HAP-1 (cell line): Measurements from ENCODE around the gene RABGAP1.

Experiments
- DNase-seq, 2 experiments: peaks; one replicate each; pipeline ENCODE4 v3.0.0-alpha.2; 2016 to 2020; ENCODE audit warnings: low spot score in 2 of 2
- H3K27me3 ChIP-seq: fragments of 250-450 bp; sonication (Bioruptor Pico); 2 replicates; pipeline ENCODE4 v1.5.1; 2020; ENCODE audit warnings: low read depth, mild to moderate bottlenecking, moderate library complexity
- H3K36me3 ChIP-seq: fragments of 250-450 bp; sonication (Bioruptor Pico); replicated peaks from 2 replicates; pipeline ENCODE4 v1.5.1; 2020; ENCODE audit warnings: mild to moderate bottlenecking
- H3K4me1 ChIP-seq: fragments of 250-450 bp; sonication (Bioruptor Pico); 2 replicates; pipeline ENCODE4 v1.5.1; 2020; ENCODE audit warnings: mild to moderate bottlenecking
- H3K4me3 ChIP-seq: fragments of 250-450 bp; sonication (Bioruptor Pico); 2 replicates; pipeline ENCODE4 v1.5.1; 2020; ENCODE audit warnings: mild to moderate bottlenecking, moderate library complexity
- H3K9me3 ChIP-seq: fragments of 250-450 bp; sonication (Bioruptor Pico); 2 replicates; pipeline ENCODE4 v1.5.1; 2020; ENCODE audit warnings: mild to moderate bottlenecking, moderate library complexity
- in situ Hi-C: fragments of 300-500 bp; cut with MboI; formaldehyde crosslinking; loops from 3 replicates; pipeline ENCODE4 v1.14.3; 2020; ENCODE audit warnings: low sequenced_read_pairs, inconsistent platforms, mixed read lengths

The RABGAP1 gene

GRCh38 chr9:123113185-123113584, 172.4 kb downstream of the RABGAP1 start:
- DNase-seq, result no peak
- H3K9me3 ChIP-seq, result no peaks in the 10 kb centered on the region
- H3K4me3 ChIP-seq, result no peak overlapping the region
- H3K27me3 ChIP-seq, result no peaks in the 10 kb centered on the region
- H3K36me3 ChIP-seq, result peaks cover 12% of the 10 kb centered on the region
- in situ Hi-C loops, result no loop called here
- H3K4me1 ChIP-seq, result no peaks in the 10 kb centered on the region

GRCh38 chr9:123115146-123115913, 174.5 kb downstream of the RABGAP1 start:
- no peaks in the 10 kb centered on the region for H3K36me3 ChIP-seq
- H3K27me3 ChIP-seq, result no peaks in the 10 kb centered on the region
- no peak overlapping the region for H3K4me3 ChIP-seq
- no peaks in the 10 kb centered on the region for H3K4me1 ChIP-seq
- in situ Hi-C loops, result no loop called here
- no peaks in the 10 kb centered on the region for H3K9me3 ChIP-seq
- DNase-seq, result no peak

GRCh38 chr9:123116036-123116435, 175.2 kb downstream of the RABGAP1 start:
- H3K36me3 ChIP-seq, result no peaks in the 10 kb centered on the region
- in situ Hi-C loops, result no loop called here
- H3K4me3 ChIP-seq, result no peak overlapping the region
- no peaks in the 10 kb centered on the region for H3K27me3 ChIP-seq
- no peaks in the 10 kb centered on the region for H3K4me1 ChIP-seq
- DNase-seq, result no peak
- H3K9me3 ChIP-seq, result no peaks in the 10 kb centered on the region

- H3K4me1 ChIP-seq, result peaks cover 6% of the 10 kb centered on the region
- H3K9me3 ChIP-seq, result no peaks in the 10 kb centered on the region
- no peak for DNase-seq
These were observed 178.7 kb downstream of the RABGAP1 start for GRCh38 chr9:123119566-123119965.

GRCh38 chr9:123120131-123120530, 179.3 kb downstream of the RABGAP1 start:
- Histone ChIP-seq H3K36me3 (no peaks in the 10 kb centered on the region), H3K4me1 (peaks cover 11% of the 10 kb centered on the region), H3K27me3 (no peaks in the 10 kb centered on the region), H3K4me3 (no peak overlapping the region), H3K9me3 (no peaks in the 10 kb centered on the region)
- in situ Hi-C loops, result no loop called here
- no peak for DNase-seq

More at GRCh38 chr9:123119566-123119965, 178.7 kb downstream of the RABGAP1 start:
- H3K4me3 ChIP-seq, result no peak overlapping the region
- no peaks in the 10 kb centered on the region for H3K36me3 ChIP-seq
- no peaks in the 10 kb centered on the region for H3K27me3 ChIP-seq
- in situ Hi-C loops, result no loop called here

- no peaks in the 10 kb centered on the region for H3K9me3 ChIP-seq
- no peaks in the 10 kb centered on the region for H3K27me3 ChIP-seq
- H3K4me1 ChIP-seq, result peaks cover 16% of the 10 kb centered on the region
- in situ Hi-C loops, result no loop called here
- H3K36me3 ChIP-seq, result no peaks in the 10 kb centered on the region
- DNase-seq, result no peak
- H3K4me3 ChIP-seq, result no peak overlapping the region
These were observed 180.1 kb downstream of the RABGAP1 start for GRCh38 chr9:123120953-123121352.

GRCh38 chr9:123121457-123121856, 180.6 kb downstream of the RABGAP1 start:
- in situ Hi-C loops, result no loop called here
- no peaks in the 10 kb centered on the region for H3K9me3 ChIP-seq
- H3K36me3 ChIP-seq, result no peaks in the 10 kb centered on the region
- no peak for DNase-seq
- H3K4me1 ChIP-seq, result peaks cover 16% of the 10 kb centered on the region
- no peak overlapping the region for H3K4me3 ChIP-seq
- no peaks in the 10 kb centered on the region for H3K27me3 ChIP-seq

- peaks cover 16% of the 10 kb centered on the region for H3K4me1 ChIP-seq
- H3K4me3 ChIP-seq, result no peak overlapping the region
- H3K36me3 ChIP-seq, result no peaks in the 10 kb centered on the region
- in situ Hi-C loops, result no loop called here
- H3K27me3 ChIP-seq, result no peaks in the 10 kb centered on the region
- no peak for DNase-seq
- H3K9me3 ChIP-seq, result no peaks in the 10 kb centered on the region
These were observed 186.8 kb downstream of the RABGAP1 start for GRCh38 chr9:123127512-123128075.

GRCh38 chr9:123128591-123128990, 187.8 kb downstream of the RABGAP1 start:
- Histone ChIP-seq H3K4me3 (no peak overlapping the region), H3K4me1 (peaks cover 16% of the 10 kb centered on the region), H3K36me3 (no peaks in the 10 kb centered on the region), H3K9me3 (no peaks in the 10 kb centered on the region), H3K27me3 (no peaks in the 10 kb centered on the region)
- in situ Hi-C loops, result no loop called here
- DNase-seq, result no peak

- no peaks in the 10 kb centered on the region for H3K27me3 ChIP-seq
- no peaks in the 10 kb centered on the region for H3K9me3 ChIP-seq
- no peak for DNase-seq
- in situ Hi-C loops, result no loop called here
- H3K4me1 ChIP-seq, result peaks cover 12% of the 10 kb centered on the region
- H3K36me3 ChIP-seq, result no peaks in the 10 kb centered on the region
- H3K4me3 ChIP-seq, result no peak overlapping the region
These were observed 188.6 kb downstream of the RABGAP1 start for GRCh38 chr9:123129423-123129822.

- H3K4me1 ChIP-seq, result no peaks in the 10 kb centered on the region
- H3K9me3 ChIP-seq, result no peaks in the 10 kb centered on the region
- H3K36me3 ChIP-seq, result no peaks in the 10 kb centered on the region
- H3K4me3 ChIP-seq, result no peak overlapping the region
- DNase-seq, result no peak
- no peaks in the 10 kb centered on the region for H3K27me3 ChIP-seq
- in situ Hi-C loops, result no loop called here
These were observed 190.4 kb downstream of the RABGAP1 start for GRCh38 chr9:123131258-123131657.

- H3K4me1 ChIP-seq, result no peaks in the 10 kb centered on the region
- no peaks in the 10 kb centered on the region for H3K9me3 ChIP-seq
- in situ Hi-C loops, result no loop called here
- no peak for DNase-seq
- no peaks in the 10 kb centered on the region for H3K36me3 ChIP-seq
- H3K27me3 ChIP-seq, result no peaks in the 10 kb centered on the region
- H3K4me3 ChIP-seq, result no peak overlapping the region
These were observed 191.2 kb downstream of the RABGAP1 start for GRCh38 chr9:123131993-123132392.

- no peak overlapping the region for H3K4me3 ChIP-seq
- no peaks in the 10 kb centered on the region for H3K27me3 ChIP-seq
- no peaks in the 10 kb centered on the region for H3K4me1 ChIP-seq
- H3K36me3 ChIP-seq, result no peaks in the 10 kb centered on the region
- no peak for DNase-seq
- H3K9me3 ChIP-seq, result no peaks in the 10 kb centered on the region
- in situ Hi-C loops, result no loop called here
These were observed 191.9 kb downstream of the RABGAP1 start for GRCh38 chr9:123132696-123133095.

- in situ Hi-C loops, result no loop called here
- H3K36me3 ChIP-seq, result no peaks in the 10 kb centered on the region
- H3K4me1 ChIP-seq, result no peaks in the 10 kb centered on the region
- H3K27me3 ChIP-seq, result no peaks in the 10 kb centered on the region
- H3K9me3 ChIP-seq, result no peaks in the 10 kb centered on the region
- no peak for DNase-seq
- no peak overlapping the region for H3K4me3 ChIP-seq
These were observed 194.6 kb downstream of the RABGAP1 start for GRCh38 chr9:123135430-123135829.
